NCI-H526 treated with DMSO at 0.1 percent for 48 hours (cell line): ENCODE data around the gene SNRNP200.

Experiments used
- DNase-seq: peaks from one replicate; lab custom pipeline; 2025; lab: John Stamatoyannopoulos, UW

The SNRNP200 gene

GRCh38 chr2:96251721-96252292, 53.5 kb downstream of the SNRNP200 start:
- no peak for DNase-seq

GRCh38 chr2:96250188-96250587, 55.2 kb downstream of the SNRNP200 start:
- no peak for DNase-seq

GRCh38 chr2:96249654-96250053, 55.7 kb downstream of the SNRNP200 start:
- DNase-seq, result no peak

- DNase-seq, result no peak
These were observed 56.7 kb downstream of the SNRNP200 start for GRCh38 chr2:96248624-96249023.

GRCh38 chr2:96247896-96248295, 57.5 kb downstream of the SNRNP200 start:
- no peak for DNase-seq

- DNase-seq, result no peak
These were observed 58.3 kb downstream of the SNRNP200 start for GRCh38 chr2:96247009-96247408.

GRCh38 chr2:96245609-96246390, 59.5 kb downstream of the SNRNP200 start:
- no peak for DNase-seq

- no peak for DNase-seq
These were observed 61.5 kb downstream of the SNRNP200 start for GRCh38 chr2:96243843-96244242.

- no peak for DNase-seq
These were observed 63.3 kb downstream of the SNRNP200 start for GRCh38 chr2:96241900-96242611.

- DNase-seq, result no peak
These were observed 64.1 kb downstream of the SNRNP200 start for GRCh38 chr2:96241227-96241626.

GRCh38 chr2:96240341-96241038, 64.9 kb downstream of the SNRNP200 start:
- no peak for DNase-seq

GRCh38 chr2:96239745-96240264, 65.5 kb downstream of the SNRNP200 start:
- no peak for DNase-seq

- DNase-seq, result no peak
These were observed 66.3 kb downstream of the SNRNP200 start for GRCh38 chr2:96239091-96239490.

GRCh38 chr2:96238266-96238665, 67.1 kb downstream of the SNRNP200 start:
- no peak for DNase-seq

- no peak for DNase-seq
These were observed 68.5 kb downstream of the SNRNP200 start for GRCh38 chr2:96236882-96237281.

- no peak for DNase-seq
These were observed 71.4 kb downstream of the SNRNP200 start for GRCh38 chr2:96233880-96234316.

- no peak for DNase-seq
These were observed 71.9 kb downstream of the SNRNP200 start for GRCh38 chr2:96233436-96233835.

- no peak for DNase-seq
These were observed 74.0 kb downstream of the SNRNP200 start for GRCh38 chr2:96231316-96231715.

GRCh38 chr2:96225016-96225533, 80.3 kb downstream of the SNRNP200 start:
- DNase-seq, result no peak
